Activated T-cell treated with anti-CD3 and anti-CD28 coated beads for 1 hour (primary cell): ENCODE data around the gene VRK3.

Experiments used
- DNase-seq: peaks from one replicate; pipeline ENCODE4 v3.0.0-alpha.2; 2020; ENCODE audit warnings: low read depth

The VRK3 gene

DNA sequence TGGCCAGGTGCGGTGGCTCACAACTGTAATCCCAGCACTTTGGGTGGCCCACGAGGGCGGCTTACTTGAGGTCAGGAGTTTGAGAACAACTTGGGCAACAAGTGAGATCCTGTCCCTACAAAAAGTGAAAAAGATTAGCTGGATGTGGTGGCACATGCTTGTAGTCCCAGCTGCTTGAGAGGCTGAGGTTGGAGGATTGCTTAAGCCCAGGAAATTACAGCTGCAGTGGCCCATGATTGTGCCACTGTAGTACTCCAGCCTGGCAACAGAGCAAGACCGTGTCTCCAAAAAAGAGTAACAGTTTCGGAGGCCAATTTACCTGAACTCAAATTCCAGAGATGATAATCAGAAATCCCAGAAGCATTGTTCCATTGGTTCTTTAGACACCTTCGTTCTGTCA is 5.1 kb upstream of the VRK3 start:
- no peak for DNase-seq

GRCh38 chr19:50026550-50026906 is 1.4 kb upstream of the VRK3 start:
- no peak for DNase-seq

- peak; percentile 81 for DNase-seq
Observed at GRCh38 chr19:50025794-50026549, 800 bp upstream of the VRK3 start, which contains the start of gene ZNF473. Gene ZNF473, plus strand, starts transcription at chr19:50026005. Its CDS starts 5,078 bp downstream, at chr19:50031083.

GRCh38 chr19:50024719-50025021 is 502 bp downstream of the VRK3 start:
- DNase-seq, result no peak

DNA sequence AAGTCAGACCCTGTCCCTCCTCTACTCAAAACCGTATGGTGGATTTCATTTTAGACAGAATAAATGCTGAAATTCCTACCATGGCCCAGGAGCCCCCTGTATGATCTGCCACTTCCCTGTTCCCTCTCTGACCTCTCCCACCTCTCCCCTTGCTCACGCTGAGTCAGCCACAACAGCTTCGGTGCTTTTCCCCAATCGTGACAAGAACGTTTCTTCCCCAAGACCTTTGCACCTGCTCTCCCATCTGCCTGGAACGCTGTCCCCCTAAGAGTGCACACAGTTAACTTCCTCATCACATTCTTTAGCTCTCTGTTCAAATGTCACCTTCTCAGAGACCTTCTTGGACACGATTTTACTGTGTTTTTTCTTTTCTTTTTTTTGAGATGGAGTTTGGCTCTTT is 2.3 kb downstream of the VRK3 start:
- no peak for DNase-seq

DNA sequence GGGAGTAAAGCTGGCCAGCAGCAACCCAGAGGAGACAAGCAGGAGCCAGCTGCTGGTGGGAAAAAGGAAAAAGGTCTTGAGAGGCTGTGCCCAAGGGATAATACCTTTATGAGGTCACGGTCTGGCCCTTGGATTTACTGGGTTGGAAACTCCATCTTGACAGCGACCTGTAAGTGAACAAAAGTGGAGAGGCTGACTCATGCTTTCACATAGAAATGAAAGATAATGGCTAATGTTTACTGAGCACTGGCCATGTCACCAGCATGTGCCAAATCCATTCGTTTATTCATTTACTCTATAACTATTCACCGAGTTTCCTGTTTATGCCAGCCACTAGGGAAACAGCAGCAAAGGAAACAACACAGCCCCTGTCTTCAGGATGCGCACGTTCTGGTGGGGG is 4.7 kb downstream of the VRK3 start:
- no peak for DNase-seq

DNA sequence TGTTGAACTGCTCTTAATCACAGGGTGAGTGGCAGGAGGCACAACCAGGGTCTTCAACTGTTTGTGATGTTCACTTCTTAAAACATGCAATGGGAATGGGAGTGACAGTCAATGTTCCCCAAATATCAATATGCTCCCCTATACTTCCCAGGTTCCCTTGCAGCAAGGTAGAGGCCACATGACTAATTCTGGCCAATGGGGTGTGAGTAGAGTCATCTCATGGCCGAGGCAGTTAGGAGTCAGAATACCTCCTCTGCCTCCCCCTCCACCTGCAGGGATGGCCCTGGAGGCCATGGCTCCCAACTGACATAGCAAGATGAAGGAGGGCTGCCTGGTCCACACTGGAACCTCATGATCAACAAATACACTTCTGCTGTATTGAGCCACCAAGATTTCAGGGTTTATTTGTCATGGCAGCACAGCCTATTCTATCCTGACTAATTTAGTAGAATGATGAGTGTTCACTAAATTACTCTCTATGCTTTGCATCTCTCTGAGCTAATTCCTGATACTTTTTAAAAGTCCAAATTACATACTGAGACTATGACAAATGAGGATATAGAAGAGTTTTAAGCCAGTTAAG is 8.9 kb downstream of the VRK3 start:
- DNase-seq, result no peak

DNA sequence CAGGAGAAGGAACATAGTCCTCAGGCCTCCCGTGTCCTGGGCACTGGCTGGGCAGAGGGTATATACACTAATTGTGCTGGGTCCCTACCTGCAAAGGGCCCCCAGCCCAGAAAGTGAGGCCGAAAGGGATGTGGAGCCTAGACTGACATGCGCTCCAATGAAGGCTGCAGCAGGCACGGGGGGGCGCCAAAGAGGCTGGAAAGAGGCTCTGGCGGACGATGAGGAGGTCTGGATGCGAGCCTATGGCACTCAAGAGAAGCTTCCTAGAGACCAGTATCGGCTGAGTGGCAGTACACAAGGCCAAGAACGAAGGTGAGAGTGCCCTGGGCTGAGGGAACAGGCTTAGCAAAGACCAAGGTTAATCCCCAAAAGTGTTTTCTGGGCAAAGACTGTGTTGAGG is 16.6 kb downstream of the VRK3 start:
- no peak for DNase-seq

DNA sequence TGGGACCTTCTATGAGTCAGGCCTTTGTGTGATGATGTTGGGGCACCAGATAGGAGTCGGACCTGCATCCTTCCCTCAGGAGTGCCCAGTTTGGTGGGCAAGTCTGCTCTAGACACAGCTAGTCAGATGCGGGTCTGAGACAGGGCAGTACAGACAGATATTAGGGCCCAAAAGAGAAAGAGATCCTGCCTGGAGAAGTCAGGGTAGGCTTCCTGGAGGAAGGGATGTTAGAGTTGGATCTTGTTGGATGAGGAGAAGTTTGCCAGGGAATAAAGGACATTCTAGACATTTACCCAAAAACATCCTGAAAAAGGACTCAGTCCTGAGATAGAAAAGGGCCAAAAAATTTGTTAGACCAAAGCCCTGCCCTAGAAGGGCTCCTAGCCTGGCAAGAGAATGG is 17.2 kb downstream of the VRK3 start:
- DNase-seq, result no peak

- DNase-seq, result no peak
Observed at GRCh38 chr19:50007170-50007569, 18.0 kb downstream of the VRK3 start.

- no peak for DNase-seq
Observed at GRCh38 chr19:50005428-50005827, 19.7 kb downstream of the VRK3 start.

DNA sequence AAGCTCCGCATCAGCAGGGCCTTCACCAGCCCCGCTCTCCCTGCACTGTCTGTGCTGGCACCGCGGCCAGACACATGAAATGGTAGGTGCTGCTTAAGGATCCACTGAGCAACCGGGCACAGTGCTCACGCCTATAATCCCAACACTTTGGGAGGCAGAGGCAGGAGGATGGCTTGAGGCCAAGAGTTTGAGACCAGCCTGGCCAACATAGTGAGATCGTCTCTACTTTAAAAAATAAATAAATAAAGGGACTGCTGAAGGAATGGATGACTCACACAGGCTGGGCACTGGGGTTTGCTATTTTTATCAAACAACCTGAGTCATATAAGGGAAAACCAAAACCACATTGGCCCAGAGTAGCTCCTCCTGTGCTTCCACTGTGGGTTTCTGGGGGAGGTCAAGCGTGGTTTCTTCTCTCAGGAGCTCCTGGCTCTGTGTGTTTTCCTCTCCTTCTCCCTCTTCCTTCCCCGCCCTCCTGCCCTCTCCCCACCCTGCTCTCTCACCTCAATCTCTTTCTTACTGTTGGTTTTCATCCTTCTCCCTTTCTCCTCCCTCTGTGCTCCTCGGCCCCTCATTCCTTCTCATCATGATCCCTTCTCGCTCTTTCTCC is 21.3 kb downstream of the VRK3 start:
- no peak for DNase-seq

DNA sequence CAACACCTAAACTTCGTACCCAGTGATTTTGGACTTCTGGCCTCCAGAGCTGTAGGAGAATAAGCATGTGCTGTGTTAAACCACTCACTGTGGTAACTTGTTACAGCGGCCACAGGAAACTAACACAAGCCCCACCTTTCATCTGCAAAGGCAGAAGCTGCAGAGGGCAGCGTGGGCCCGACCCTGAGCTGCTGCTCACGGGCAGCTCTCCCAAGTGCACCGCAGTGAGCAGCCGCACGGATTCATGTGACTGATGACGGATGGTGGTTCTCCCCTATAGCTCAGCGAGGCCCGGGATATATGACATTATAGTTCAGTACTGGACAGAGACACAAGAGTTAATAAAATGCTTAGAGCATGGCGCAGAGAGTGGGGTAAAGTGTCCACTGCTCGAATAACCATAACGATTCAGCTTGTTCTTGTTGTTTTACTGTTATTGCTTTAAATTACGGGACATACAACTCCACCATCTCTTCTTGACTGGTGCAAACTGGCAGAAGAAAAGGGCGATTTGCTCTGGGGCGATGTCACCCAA is 21.9 kb downstream of the VRK3 start:
- no peak for DNase-seq

- no peak for DNase-seq
Observed at GRCh38 chr19:50002386-50002960, 22.7 kb downstream of the VRK3 start.

GRCh38 chr19:50001775-50002174 is 23.4 kb downstream of the VRK3 start:
- no peak for DNase-seq

DNA sequence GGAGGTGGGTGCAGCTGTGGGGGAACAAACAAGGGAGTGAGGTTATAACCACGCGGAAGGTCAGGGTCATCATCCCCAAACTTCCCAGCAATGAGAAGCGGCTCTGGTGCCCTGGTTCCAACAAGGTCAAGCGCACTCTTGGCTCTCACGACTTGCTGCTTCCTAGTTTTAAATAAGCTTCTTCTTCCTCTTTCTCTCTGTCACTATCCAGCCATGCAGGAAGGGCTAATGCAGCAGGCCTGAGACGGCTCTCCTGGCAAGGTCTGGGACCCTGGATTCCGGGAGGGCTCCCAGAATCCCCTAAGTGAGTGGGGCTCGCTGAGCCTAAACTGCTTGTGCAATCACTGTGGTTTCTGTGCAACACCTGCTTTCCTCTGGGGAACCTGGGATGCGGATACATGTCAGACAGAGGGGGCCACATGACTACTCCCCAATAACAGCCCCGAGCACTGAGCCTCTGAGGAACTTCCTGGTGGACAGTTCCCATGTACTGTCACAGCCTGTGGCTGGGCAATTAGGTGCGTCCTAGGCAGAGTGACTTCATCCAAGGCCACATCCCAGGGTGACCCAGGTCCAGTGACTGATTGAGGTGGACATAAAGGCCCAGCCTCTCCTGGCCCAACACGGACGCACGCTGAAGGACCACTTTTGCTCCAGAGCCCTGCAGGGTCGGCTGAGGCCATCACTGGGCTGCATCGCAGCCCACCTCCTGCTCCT is 24.2 kb downstream of the VRK3 start:
- no peak for DNase-seq

- no peak for DNase-seq
Observed at GRCh38 chr19:50000038-50000840, 24.9 kb downstream of the VRK3 start.

DNA sequence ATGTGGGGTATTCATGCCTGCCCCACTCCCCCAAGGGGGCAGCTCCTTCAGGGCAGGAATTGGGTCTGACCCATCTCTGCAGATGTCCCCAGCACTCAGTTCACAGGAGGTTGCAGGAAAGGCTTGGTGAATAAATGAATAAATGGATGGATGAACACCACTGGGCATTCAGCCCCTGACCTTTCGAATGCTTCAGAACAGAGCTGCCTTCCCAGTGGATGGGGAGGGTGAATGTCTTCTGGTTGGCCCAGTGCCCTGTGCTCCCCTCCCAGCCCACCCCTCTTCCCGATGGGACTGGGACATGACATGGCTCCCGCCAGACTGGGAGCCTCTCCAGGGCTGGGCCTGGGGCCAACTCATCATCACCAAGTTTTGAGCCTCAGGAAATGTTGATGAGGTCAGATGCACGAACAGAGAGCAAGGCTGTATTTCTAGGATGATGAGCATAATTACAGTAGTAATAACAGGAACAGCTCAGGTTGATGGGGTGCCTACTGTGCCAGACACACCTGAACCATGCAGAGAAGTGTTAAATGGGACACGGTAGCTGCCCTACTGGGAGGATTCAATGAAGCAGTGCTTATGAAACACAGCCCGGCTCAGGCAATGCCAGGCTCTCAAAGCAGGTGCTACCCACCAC is 25.7 kb downstream of the VRK3 start:
- DNase-seq, result no peak

DNA sequence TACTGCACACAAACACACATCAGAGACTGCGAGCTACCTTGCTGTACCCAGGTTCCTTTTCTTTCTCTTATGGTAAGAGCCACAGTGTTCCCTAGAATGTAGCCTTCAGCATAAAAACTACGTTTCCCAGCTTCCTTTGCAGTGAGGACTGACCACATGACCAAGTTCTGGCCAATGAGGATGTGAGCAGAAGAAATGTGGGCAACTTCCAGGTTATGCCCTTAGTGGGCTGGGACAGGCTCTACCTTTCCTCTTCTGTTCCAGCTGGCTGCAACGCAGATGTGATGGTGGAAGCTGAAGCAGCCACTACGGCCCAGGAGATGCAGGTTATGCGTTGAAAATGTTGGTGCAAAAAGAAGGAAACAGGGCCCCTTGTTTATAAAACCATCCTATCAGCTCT is 27.5 kb downstream of the VRK3 start:
- no peak for DNase-seq

- no peak for DNase-seq
Observed at GRCh38 chr19:49988433-49988832, 36.7 kb downstream of the VRK3 start.

GRCh38 chr19:49988007-49988406 is 37.2 kb downstream of the VRK3 start:
- DNase-seq, result no peak
